Left lung (tissue), 10 donors: ENCODE data around the gene KIF26B. TPM values are rescaled to one million over a fixed set of nuclear protein-coding genes. Genes with fewer than 3 reads are reported as not detected.

ENCODE experiments used
- ATAC-seq: fragments of 200-7000 bp; cut with Tn5 transposase; one replicate; pipeline ENCODE4 v1.9.1; 2020; ENCODE audit warnings: moderate library complexity
- DNase-seq, 4 donors: peaks; one replicate each; pipeline ENCODE4 v3.0.0-alpha.2; 2013 to 2020
- H3K27ac ChIP-seq, 2 donors: fragments of 200-600 bp; sonication (generic) in 1 of 2; one replicate each; pipeline versions ENCODE4 v1.5.0 to v1.8.0; 2020 to 2021
- H3K27me3 ChIP-seq, 2 donors: fragments of 200-600 bp; sonication (generic) in 1 of 2; one replicate each; pipeline versions ENCODE4 v1.5.0 to v1.8.0; 2020 to 2021
- H3K36me3 ChIP-seq, 2 donors: fragments of 200-600 bp; sonication (generic) in 1 of 2; one replicate each; pipeline versions ENCODE4 v1.5.0 to v1.8.0; 2020 to 2021
- H3K4me1 ChIP-seq, 2 donors: fragments of 200-600 bp; one replicate each; pipeline ENCODE4 v1.8.0; 2021
- H3K4me3 ChIP-seq, 2 donors: fragments of 200-600 bp; sonication (generic) in 1 of 2; one replicate each; pipeline versions ENCODE4 v1.5.0 to v1.8.0; 2020 to 2021; ENCODE audit warnings: mild to moderate bottlenecking in 1 of 2
- H3K9me3 ChIP-seq, 2 donors: fragments of 200-600 bp; sonication (generic) in 1 of 2; one replicate each; pipeline versions ENCODE4 v1.5.0 to v1.8.0; 2020 to 2021
- intact Hi-C, 2 donors: fragments of 100-400 bp; cut with DNase I; formaldehyde crosslinking; loops; one replicate each; pipeline versions ENCODE4 v1.11.2 to v1.14.2; 2022
- polyA plus RNA-seq, 6 donors: library from polyadenylated mRNA; unstranded; fragments of 120-200 nt; gene quantifications; one replicate each; pipeline ENCODE4 v1.2.1, GENCODE V29; 2013; ENCODE audit not compliant: insufficient read length in 6 of 6
- total RNA-seq, 2 donors: library from RNA; stranded (reverse); fragmentation: NEBNext Ultra II Directional; extraction: Animal tissue kit (Norgen Biotek cat#: 25700); gene quantifications; one replicate each; pipeline ENCODE4 v1.2.1, GENCODE V29; 2021
- TF ChIP-seq, protein P1 (sequence below), 2 donors: fragments of 200-600 bp; sonication (generic) in 1 of 2; IDR thresholded peaks; one replicate each; pipeline versions ENCODE4 v1.5.0 to v1.8.0; 2021; ENCODE audit warnings: antibody characterized with exemption in 2 of 2
- donor health status: DM: no; HTN: yes; CAD: no.
- donor health status: DM: no; HTN: no; CAD: no.

KIF26B gene
- total and polyA plus RNA-seq, 8 donors, result 3.9 to 28.3 (median 6.5) TPM

GRCh38 chr1:245686006-245686405 lies 531.2 kb downstream of the KIF26B start:
- ATAC-seq, result no peak
- TF ChIP-seq, protein P1, sequence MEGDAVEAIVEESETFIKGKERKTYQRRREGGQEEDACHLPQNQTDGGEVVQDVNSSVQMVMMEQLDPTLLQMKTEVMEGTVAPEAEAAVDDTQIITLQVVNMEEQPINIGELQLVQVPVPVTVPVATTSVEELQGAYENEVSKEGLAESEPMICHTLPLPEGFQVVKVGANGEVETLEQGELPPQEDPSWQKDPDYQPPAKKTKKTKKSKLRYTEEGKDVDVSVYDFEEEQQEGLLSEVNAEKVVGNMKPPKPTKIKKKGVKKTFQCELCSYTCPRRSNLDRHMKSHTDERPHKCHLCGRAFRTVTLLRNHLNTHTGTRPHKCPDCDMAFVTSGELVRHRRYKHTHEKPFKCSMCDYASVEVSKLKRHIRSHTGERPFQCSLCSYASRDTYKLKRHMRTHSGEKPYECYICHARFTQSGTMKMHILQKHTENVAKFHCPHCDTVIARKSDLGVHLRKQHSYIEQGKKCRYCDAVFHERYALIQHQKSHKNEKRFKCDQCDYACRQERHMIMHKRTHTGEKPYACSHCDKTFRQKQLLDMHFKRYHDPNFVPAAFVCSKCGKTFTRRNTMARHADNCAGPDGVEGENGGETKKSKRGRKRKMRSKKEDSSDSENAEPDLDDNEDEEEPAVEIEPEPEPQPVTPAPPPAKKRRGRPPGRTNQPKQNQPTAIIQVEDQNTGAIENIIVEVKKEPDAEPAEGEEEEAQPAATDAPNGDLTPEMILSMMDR (IDR thresholded peaks at IDR 0.05), result no peak
- H3K36me3 ChIP-seq, result no peaks in the 10 kb centered on the region
- H3K4me3 ChIP-seq, result no peak overlapping the region
- no peak overlapping the region for H3K27ac ChIP-seq
- peaks cover 4% of the 10 kb centered on the region in 2 donors for H3K4me1 ChIP-seq
- intact Hi-C loops, result no loop called here
- no peaks in the 10 kb centered on the region for H3K9me3 ChIP-seq
- no peak for DNase-seq
- peaks cover 0 to 20% of the 10 kb centered on the region in 2 donors for H3K27me3 ChIP-seq

- H3K4me1 ChIP-seq, result peaks cover 4% of the 10 kb centered on the region in 2 donors
- H3K4me3 ChIP-seq, result no peak overlapping the region
- intact Hi-C loops, result no loop called here
- DNase-seq, result no peak
- peaks cover 0 to 20% of the 10 kb centered on the region in 2 donors for H3K27me3 ChIP-seq
- no peaks in the 10 kb centered on the region for H3K36me3 ChIP-seq
- no peak overlapping the region for H3K27ac ChIP-seq
- no peak for ATAC-seq
- H3K9me3 ChIP-seq, result no peaks in the 10 kb centered on the region
- TF ChIP-seq, protein P1 (IDR thresholded peaks at IDR 0.05), result no peak
Measured at GRCh38 chr1:245686446-245687030, 531.8 kb downstream of the KIF26B start.

- intact Hi-C loops, result no loop called here
- no peak overlapping the region for H3K27ac ChIP-seq
- H3K9me3 ChIP-seq, result no peaks in the 10 kb centered on the region
- H3K4me1 ChIP-seq, result peaks cover 4% of the 10 kb centered on the region in 2 donors
- DNase-seq (peak in 1 of 4 donors; percentile 18), ATAC-seq (no peak)
- no peaks in the 10 kb centered on the region for H3K36me3 ChIP-seq
- H3K4me3 ChIP-seq, result peak overlapping the region in 1 of 2 donors; percentile 2
- H3K27me3 ChIP-seq, result peaks cover 0 to 20% of the 10 kb centered on the region in 2 donors
- TF ChIP-seq, protein P1 (IDR thresholded peaks at IDR 0.05), result no peak
Measured at GRCh38 chr1:245687152-245687635, 532.4 kb downstream of the KIF26B start.

- Histone ChIP-seq H3K9me3 (no peaks in the 10 kb centered on the region), H3K27ac (no peak overlapping the region), H3K36me3 (no peaks in the 10 kb centered on the region), H3K27me3 (peaks cover 0 to 20% of the 10 kb centered on the region in 2 donors), H3K4me1 (peaks cover 4% of the 10 kb centered on the region in 2 donors), H3K4me3 (peak overlapping the region; percentile 2 to 5)
- intact Hi-C loops, result no loop called here
- TF ChIP-seq, protein P1 (IDR thresholded peaks at IDR 0.05), result no peak
- ATAC-seq, result peak; percentile 68
- DNase-seq, result peak in 2 of 4 donors; percentile 24 to 45
Measured at GRCh38 chr1:245687636-245688535, 533.1 kb downstream of the KIF26B start.
